Pancreas (tissue), 10 donors: ENCODE measurements around the gene NUDT16L1. TPM values are rescaled to one million over a fixed set of nuclear protein-coding genes. Genes with fewer than 3 reads are reported as not detected.
"Not testable (repeated sequence)": the region's sequence is repeated elsewhere in the genome, so short reads cannot be mapped to it uniquely, and the experiment has no call there.

Source experiments
- ATAC-seq, 4 donors: fragments of 200-7000 bp; cut with Tn5 transposase; one replicate each; pipeline versions ENCODE4 v1.8.0 to v1.9.1; 2020; ENCODE audit warnings: mild to moderate bottlenecking in 4 of 4, moderate library complexity in 4 of 4
- DNase-seq, 6 donors: peaks; one replicate each; pipeline ENCODE4 v3.0.0-alpha.2; 2020
- FAIRE-seq: peaks from 2 replicates; lab custom pipeline; 2012; peaks lifted over from hg19 to GRCh38; lab: Jason Lieb, UNC
- H3K27ac ChIP-seq, 4 donors: fragments of 200-600 bp; sonication (generic); 1 replicate in 3 of 4; 2 replicates in 1 of 4; pipeline versions ENCODE4 v1.5.0 to v1.8.0; 2020
- H3K27me3 ChIP-seq, 4 donors: fragments of 200-600 bp; one replicate each; pipeline ENCODE4 v1.8.0; 2021
- H3K36me3 ChIP-seq, 3 donors: fragments of 200-600 bp; sonication (generic) in 1 of 3; one replicate each; pipeline versions ENCODE4 v1.5.0 to v1.8.0; 2020 to 2021
- H3K4me1 ChIP-seq, 3 donors: fragments of 200-600 bp; one replicate each; pipeline ENCODE4 v1.8.0; 2021
- H3K4me3 ChIP-seq, 4 donors: fragments of 200-600 bp; sonication (generic) in 2 of 4; one replicate each; pipeline versions ENCODE4 v1.5.0 to v1.8.0; 2020 to 2021
- H3K9me3 ChIP-seq, 4 donors: fragments of 200-600 bp; one replicate each; pipeline ENCODE4 v1.8.0; 2021
- CTCF ChIP-seq, 4 donors: fragments of 200-600 bp; sonication (generic) in 3 of 4; IDR thresholded peaks; one replicate each; pipeline versions ENCODE4 v1.5.0 to v1.8.0; 2021; ENCODE audit warnings: antibody characterized with exemption in 4 of 4
- WGBS, 2 donors: extraction: QIAGEN DNeasy Blood & Tissue Kit; methylation state at CpG; one replicate each; pipeline ENCODE4 v1.1.7; 2013; 5-methylcytosine and 5-hydroxymethylcytosine counted together
- intact Hi-C, 3 donors: fragments of 100-400 bp; cut with DNase I; formaldehyde crosslinking; loops; one replicate each; pipeline versions ENCODE4 v1.11.1 to v1.14.2; 2022
- microRNA-seq, 2 donors: library from miRNA; unstranded; fragments of <30 nt; microRNA quantifications; one replicate each; pipeline versions ENCODE4 to v1.1.0, GENCODE V29; 2019 to 2020
- polyA plus RNA-seq, 2 donors: library from polyadenylated mRNA; stranded (reverse); fragments of 200-250 nt; gene quantifications; one replicate each; pipeline ENCODE4 v1.2.3, GENCODE V29; 2013
- total RNA-seq, 6 donors: library from RNA; stranded (reverse); fragmentation: NEBNext Ultra II Directional in 4 of 6; extraction: Animal tissue kit (Norgen Biotek cat#: 25700) in 4 of 6; gene quantifications; one replicate each; pipeline versions ENCODE4 v1.2.1 to v1.2.4, GENCODE V29; 2021 to 2023
- donor health status: healthy with polysubstance abuse.
- donor health status: DM: no; HTN: no; CAD: no; lungs with moderate emphysema.
- donor health status: DM: no; HTN: no; CAD: no.
- donor health status: control.
- donor health status: control.
- donor health status: Bipolar disorder and iron deficiency.
- donor health status: DM: yes; HTN: yes; CAD: no.
- donor health status: DM: no; HTN: no; CAD: no.
- donor health status: DM: no; HTN: no; CAD: no.
- donor health status: DM: yes; HTN: yes; CAD: no.

Gene NUDT16L1
- total and polyA plus RNA-seq, 8 donors, result 7.0 to 32.3 (median 14.2) TPM

- no peak overlapping the region for H3K4me3 ChIP-seq
- no peaks in the 10 kb centered on the region for H3K9me3 ChIP-seq
- no peak for FAIRE-seq
- TF ChIP-seq CTCF (IDR thresholded peaks at IDR 0.05), result no peak
- no peaks in the 10 kb centered on the region for H3K36me3 ChIP-seq
- ATAC-seq, result no peak
- H3K27ac ChIP-seq, result no peak overlapping the region
- WGBS, 2 donors, result 76 to 82% methylated on average over 15 of the region's 15 CpGs
- peaks cover 0 to 3% (median 0%) of the 10 kb centered on the region in 3 donors for H3K4me1 ChIP-seq
- DNase-seq, result peak in 1 of 6 donors; percentile 37
- intact Hi-C loops, result no loop called here
- no peaks in the 10 kb centered on the region for H3K27me3 ChIP-seq
Observed at GRCh38 chr16:4737545-4737944, 44.2 kb downstream of the NUDT16L1 start.

GRCh38 chr16:4738370-4738769, 45.0 kb downstream of the NUDT16L1 start:
- FAIRE-seq, H3K4me3 ChIP-seq, DNase-seq, H3K36me3 ChIP-seq, H3K27ac ChIP-seq, H3K27me3 ChIP-seq, intact Hi-C loops, H3K4me1 ChIP-seq, ATAC-seq, H3K9me3 ChIP-seq: not testable (repeated sequence)
- WGBS, 2 donors, result 76 to 77% methylated on average over 5 of the region's 5 CpGs

- ATAC-seq (peak in 3 of 4 donors; percentile 32 to 55 (median 45)), FAIRE-seq (no peak), DNase-seq (no peak)
- no peak overlapping the region for H3K27ac ChIP-seq
- WGBS, 2 donors, result 35 to 38% methylated on average over 14 of the region's 14 CpGs
- no peaks in the 10 kb centered on the region for H3K4me1 ChIP-seq
- intact Hi-C loops, result no loop called here
- no peaks in the 10 kb centered on the region for H3K36me3 ChIP-seq
- H3K27me3 ChIP-seq, result no peaks in the 10 kb centered on the region
- no peaks in the 10 kb centered on the region for H3K9me3 ChIP-seq
- TF ChIP-seq CTCF (IDR thresholded peaks at IDR 0.05), result no peak
- peak overlapping the region in 1 of 4 donors; percentile 25 for H3K4me3 ChIP-seq
Observed at GRCh38 chr16:4743226-4743878, 50.0 kb downstream of the NUDT16L1 start.

GRCh38 chr16:4744555-4745273, 51.4 kb downstream of the NUDT16L1 start:
- intact Hi-C loops, result no loop called here

GRCh38 chr16:4745274-4745569, 51.9 kb downstream of the NUDT16L1 start:
- ATAC-seq, result peak in 1 of 4 donors; percentile 6
- WGBS, 2 donors, result 80 to 94% methylated on average over 3 of the region's 3 CpGs
- no peak for TF ChIP-seq CTCF (IDR thresholded peaks at IDR 0.05)
- no peak for DNase-seq
- no peaks in the 10 kb centered on the region for H3K36me3 ChIP-seq
- H3K9me3 ChIP-seq, result no peaks in the 10 kb centered on the region
- H3K27ac ChIP-seq, result no peak overlapping the region
- H3K27me3 ChIP-seq, result no peaks in the 10 kb centered on the region
- FAIRE-seq, result no peak
- intact Hi-C loops, result no loop called here
- H3K4me1 ChIP-seq, result no peaks in the 10 kb centered on the region
- H3K4me3 ChIP-seq, result no peak overlapping the region

More at GRCh38 chr16:4744555-4745273, 51.4 kb downstream of the NUDT16L1 start:
- FAIRE-seq (no peak), DNase-seq (no peak), ATAC-seq (peak in 1 of 4 donors; percentile 12)
- 73 to 77% methylated on average over 13 of the region's 13 CpGs for WGBS, 2 donors
- H3K4me1 ChIP-seq, result no peaks in the 10 kb centered on the region
- H3K36me3 ChIP-seq, result no peaks in the 10 kb centered on the region
- TF ChIP-seq CTCF (IDR thresholded peaks at IDR 0.05), result no peak
- no peaks in the 10 kb centered on the region for H3K9me3 ChIP-seq
- H3K27me3 ChIP-seq, result no peaks in the 10 kb centered on the region
- H3K4me3 ChIP-seq, result no peak overlapping the region
- no peak overlapping the region for H3K27ac ChIP-seq

Small RNA genes within 50 kb of the gene (microRNA-seq; reads per million reads assigned to microRNA genes)
- gene MIR6769A, result 0 to 0.77 reads per million in 2 donors

Other genes starting within 250 kb of the NUDT16L1 start
- 10 to 100 TPM; 21.9 to 40.0 (median 24.3) TPM for gene NMRAL1, start 218.9 kb upstream of the NUDT16L1 start, total RNA-seq
- 10 to 100 TPM; 74.9 to 84.7 TPM for gene NMRAL1, start 218.9 kb upstream of the NUDT16L1 start, polyA plus RNA-seq
- 10 to 100 TPM; 12.8 to 22.0 (median 18.5) TPM for gene HMOX2, start 217.2 kb upstream of the NUDT16L1 start, total RNA-seq
- 10 to 100 TPM; 18.9 to 29.6 TPM for gene HMOX2, start 217.2 kb upstream of the NUDT16L1 start, polyA plus RNA-seq
- 10 to 100 TPM; 16.3 to 20.1 (median 18.9) TPM for gene CDIP1, start 154.8 kb upstream of the NUDT16L1 start, total RNA-seq
- 10 to 100 TPM; 13.6 to 24.4 TPM for gene CDIP1, start 154.8 kb upstream of the NUDT16L1 start, polyA plus RNA-seq
- gene C16orf96, start 137.2 kb upstream of the NUDT16L1 start, total RNA-seq, result under 1 TPM; 0.28 to 0.47 (median 0.34) TPM
- gene C16orf96, start 137.2 kb upstream of the NUDT16L1 start, polyA plus RNA-seq, result under 1 TPM; 0.30 to 0.31 TPM
- 10 to 100 TPM in 5 of 6 donors, 1 to 10 TPM in 1; 9.1 to 19.4 (median 14.3) TPM for gene UBALD1, start 78.7 kb upstream of the NUDT16L1 start, total RNA-seq
- gene UBALD1, start 78.7 kb upstream of the NUDT16L1 start, polyA plus RNA-seq, result 10 to 100 TPM; 29.3 to 42.5 TPM
- 10 to 100 TPM; 29.0 to 43.8 (median 33.0) TPM for gene MGRN1, start 68.7 kb upstream of the NUDT16L1 start, total RNA-seq
- 10 to 100 TPM; 17.2 to 29.9 TPM for gene MGRN1, start 68.7 kb upstream of the NUDT16L1 start, polyA plus RNA-seq
- 10 to 100 TPM in 5 of 6 donors, 1 to 10 TPM in 1; 8.7 to 20.4 (median 11.7) TPM for gene ANKS3, start 40.7 kb downstream of the NUDT16L1 start, total RNA-seq
- 10 to 100 TPM; 56.8 to 69.1 TPM for gene ANKS3, start 40.7 kb downstream of the NUDT16L1 start, polyA plus RNA-seq
- 1 to 10 TPM in 1 of 6 donors, under 1 TPM in 5; 0.23 to 1.0 (median 0.58) TPM for gene DNAAF8, start 41.0 kb downstream of the NUDT16L1 start, total RNA-seq
- 1 to 10 TPM in 1 of 2 donors, under 1 TPM in 1; 0.52 to 1.0 TPM for gene DNAAF8, start 41.0 kb downstream of the NUDT16L1 start, polyA plus RNA-seq
- 10 to 100 TPM in 1 of 6 donors, 1 to 10 TPM in 5; 5.5 to 10.0 (median 7.2) TPM for gene ZNF500, start 73.6 kb downstream of the NUDT16L1 start, total RNA-seq
- gene ZNF500, start 73.6 kb downstream of the NUDT16L1 start, polyA plus RNA-seq, result 10 to 100 TPM in 1 of 2 donors, 1 to 10 TPM in 1; 6.5 to 14.1 TPM
- gene SEPTIN12, start 94.8 kb downstream of the NUDT16L1 start, total RNA-seq, result not detected
- gene SEPTIN12, start 94.8 kb downstream of the NUDT16L1 start, polyA plus RNA-seq, result 1 to 10 TPM in 1 of 2 donors, not detected in 1; 1.4 TPM
- gene SMIM22, start 101.8 kb downstream of the NUDT16L1 start, total RNA-seq, result 10 to 100 TPM; 49.2 to 69.1 (median 63.2) TPM
- 100 to 1,000 TPM; 176 to 367 TPM for gene SMIM22, start 101.8 kb downstream of the NUDT16L1 start, polyA plus RNA-seq
- 10 to 100 TPM; 12.3 to 18.3 (median 13.0) TPM for gene ROGDI, start 109.1 kb downstream of the NUDT16L1 start, total RNA-seq
- gene ROGDI, start 109.1 kb downstream of the NUDT16L1 start, polyA plus RNA-seq, result 10 to 100 TPM; 55.0 to 63.0 TPM
- gene GLYR1, start 153.7 kb downstream of the NUDT16L1 start, total RNA-seq, result 10 to 100 TPM; 27.2 to 58.6 (median 40.4) TPM
- gene GLYR1, start 153.7 kb downstream of the NUDT16L1 start, polyA plus RNA-seq, result 10 to 100 TPM; 33.0 to 41.4 TPM
- gene UBN1, start 153.9 kb downstream of the NUDT16L1 start, total RNA-seq, result 10 to 100 TPM; 10.4 to 17.3 (median 12.4) TPM
- 10 to 100 TPM in 1 of 2 donors, 1 to 10 TPM in 1; 8.0 to 10.1 TPM for gene UBN1, start 153.9 kb downstream of the NUDT16L1 start, polyA plus RNA-seq
- gene PPL, start 243.6 kb downstream of the NUDT16L1 start, total RNA-seq, result 10 to 100 TPM; 10.4 to 19.8 (median 12.9) TPM
- gene PPL, start 243.6 kb downstream of the NUDT16L1 start, polyA plus RNA-seq, result 10 to 100 TPM; 15.7 to 27.2 TPM